MM.1S (cell line): ENCODE results near the gene SYVN1.
A peak's percentile ranks its signal among the peaks of the same experiment; 100 is the strongest.

Experiments used
- DNase-seq: peaks from one replicate; pipeline ENCODE4 v3.0.0-alpha.2; 2015
- H2AFZ ChIP-seq: fragments of 300-600 bp; sonication (generic); 2 replicates; pipeline ENCODE4 v1.6.0; 2016; ENCODE audit warnings: antibody characterized with exemption, low read length
- H3F3A ChIP-seq: fragments of 300-600 bp; sonication (generic); 2 replicates; pipeline ENCODE4 v1.6.1; 2016; ENCODE audit warnings: mild to moderate bottlenecking, antibody characterized with exemption, low read length, moderate library complexity, mixed read lengths; ENCODE audit not compliant: insufficient read depth
- H3K27ac ChIP-seq: fragments of 300-600 bp; sonication (generic); 2 replicates; pipeline ENCODE4 v1.5.1; 2016; ENCODE audit warnings: mild to moderate bottlenecking, low read length
- H3K27me3 ChIP-seq: fragments of 300-600 bp; sonication (generic); replicated peaks from 2 replicates; pipeline ENCODE4 v1.6.0; 2016; ENCODE audit warnings: low read length; ENCODE audit not compliant: insufficient read depth
- H3K36me3 ChIP-seq: fragments of 300-600 bp; sonication (generic); replicated peaks from 2 replicates; pipeline ENCODE4 v1.6.1; 2016; ENCODE audit warnings: mild to moderate bottlenecking, low read length, mixed read lengths; ENCODE audit not compliant: insufficient read depth
- H3K4me1 ChIP-seq: fragments of 300-600 bp; sonication (generic); 2 replicates; pipeline ENCODE4 v1.6.1; 2016; ENCODE audit warnings: low read length, mixed read lengths
- H3K4me2 ChIP-seq: fragments of 300-600 bp; sonication (generic); 2 replicates; pipeline ENCODE4 v1.6.0; 2016; ENCODE audit warnings: low read depth, low read length
- H3K4me3 ChIP-seq: fragments of 300-600 bp; sonication (generic); 2 replicates; pipeline ENCODE4 v1.5.1; 2016; ENCODE audit warnings: low read length, mixed read lengths
- H3K79me2 ChIP-seq: fragments of 300-600 bp; sonication (generic); 2 replicates; pipeline ENCODE4 v1.6.1; 2016; ENCODE audit warnings: mixed run types, low read length, mixed read lengths
- H3K9ac ChIP-seq: fragments of 300-600 bp; sonication (generic); 2 replicates; pipeline ENCODE4 v1.6.1; 2016; ENCODE audit warnings: low read length, mixed read lengths
- H3K9me2 ChIP-seq: fragments of 300-600 bp; sonication (generic); replicated peaks from 2 replicates; pipeline ENCODE4 v1.6.1; 2016; ENCODE audit warnings: mild to moderate bottlenecking, low read length, mixed read lengths; ENCODE audit not compliant: insufficient read depth
- H3K9me3 ChIP-seq: fragments of 300-600 bp; sonication (generic); replicated peaks from 2 replicates; pipeline ENCODE4 v1.6.1; 2016; ENCODE audit warnings: mild to moderate bottlenecking, low read length, mixed read lengths; ENCODE audit not compliant: insufficient read depth
- H4K20me1 ChIP-seq: fragments of 300-600 bp; sonication (generic); 2 replicates; pipeline ENCODE4 v1.6.1; 2016; ENCODE audit warnings: mild to moderate bottlenecking, low read length, moderate library complexity, mixed read lengths; ENCODE audit not compliant: insufficient read depth
- EZH2 ChIP-seq: fragments of 300-600 bp; sonication (generic); optimal IDR thresholded peaks from 2 replicates; pipeline ENCODE3; 2017; ENCODE audit warnings: low read depth, mild to moderate bottlenecking, antibody characterized with exemption, low read length, mixed read lengths
- EZH2phosphoT487 ChIP-seq: fragments of 300-600 bp; sonication (generic); IDR thresholded peaks from 2 replicates; pipeline ENCODE4 v1.6.1; 2018; ENCODE audit warnings: antibody characterized with exemption, low read length
- TF ChIP-seq, protein P1 (sequence below): fragments of 300-600 bp; sonication (generic); IDR thresholded peaks from 2 replicates; pipeline ENCODE4 v1.5.1; 2016; ENCODE audit warnings: antibody characterized with exemption, low read length, mixed read lengths

SYVN1 gene

DNA sequence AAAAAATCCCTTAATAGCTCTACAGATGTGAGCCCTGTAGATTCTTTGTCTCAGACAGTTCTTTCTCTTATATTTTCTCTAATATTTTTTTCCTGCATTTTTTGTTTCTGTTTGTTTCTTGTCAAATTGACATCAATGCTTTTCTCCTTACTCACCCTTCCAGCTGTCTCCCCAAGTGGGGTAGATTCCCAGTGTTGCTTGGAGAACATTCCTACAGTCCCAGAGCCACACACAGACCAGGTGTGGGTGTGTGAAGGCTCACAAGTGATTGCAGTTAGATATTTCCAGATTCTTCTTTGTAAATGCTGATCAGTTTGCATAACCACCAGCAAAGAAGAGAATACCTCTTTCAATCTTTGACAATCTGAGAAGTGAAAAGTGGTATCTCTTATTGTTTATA is 30.8 kb downstream of the SYVN1 start:
- Histone ChIP-seq H3K36me3 (no peaks in the 10 kb centered on the region), H3K9me3 (no peaks in the 10 kb centered on the region), H3F3A (no peaks in the 10 kb centered on the region; the same call in 1 of the 2 replicates), H3K4me2 (no peak overlapping the region), H3K4me1 (0 out of 2 replicates have a peak, but pooled peaks cover 1% of the 10 kb centered on the region), H3K79me2 (peaks cover 72% of the 10 kb centered on the region), H3K27ac (no peak overlapping the region), H3K9me2 (no peaks in the 10 kb centered on the region), H4K20me1 (no peaks in the 10 kb centered on the region), H3K4me3 (no peak overlapping the region), H2AFZ (no peak overlapping the region), H3K9ac (no peak overlapping the region), H3K27me3 (no peaks in the 10 kb centered on the region)
- DNase-seq, result no peak
- TF ChIP-seq EZH2phosphoT487 (no peak), EZH2 (no peak)
- TF ChIP-seq, protein P1, sequence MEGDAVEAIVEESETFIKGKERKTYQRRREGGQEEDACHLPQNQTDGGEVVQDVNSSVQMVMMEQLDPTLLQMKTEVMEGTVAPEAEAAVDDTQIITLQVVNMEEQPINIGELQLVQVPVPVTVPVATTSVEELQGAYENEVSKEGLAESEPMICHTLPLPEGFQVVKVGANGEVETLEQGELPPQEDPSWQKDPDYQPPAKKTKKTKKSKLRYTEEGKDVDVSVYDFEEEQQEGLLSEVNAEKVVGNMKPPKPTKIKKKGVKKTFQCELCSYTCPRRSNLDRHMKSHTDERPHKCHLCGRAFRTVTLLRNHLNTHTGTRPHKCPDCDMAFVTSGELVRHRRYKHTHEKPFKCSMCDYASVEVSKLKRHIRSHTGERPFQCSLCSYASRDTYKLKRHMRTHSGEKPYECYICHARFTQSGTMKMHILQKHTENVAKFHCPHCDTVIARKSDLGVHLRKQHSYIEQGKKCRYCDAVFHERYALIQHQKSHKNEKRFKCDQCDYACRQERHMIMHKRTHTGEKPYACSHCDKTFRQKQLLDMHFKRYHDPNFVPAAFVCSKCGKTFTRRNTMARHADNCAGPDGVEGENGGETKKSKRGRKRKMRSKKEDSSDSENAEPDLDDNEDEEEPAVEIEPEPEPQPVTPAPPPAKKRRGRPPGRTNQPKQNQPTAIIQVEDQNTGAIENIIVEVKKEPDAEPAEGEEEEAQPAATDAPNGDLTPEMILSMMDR, result no peak

DNA sequence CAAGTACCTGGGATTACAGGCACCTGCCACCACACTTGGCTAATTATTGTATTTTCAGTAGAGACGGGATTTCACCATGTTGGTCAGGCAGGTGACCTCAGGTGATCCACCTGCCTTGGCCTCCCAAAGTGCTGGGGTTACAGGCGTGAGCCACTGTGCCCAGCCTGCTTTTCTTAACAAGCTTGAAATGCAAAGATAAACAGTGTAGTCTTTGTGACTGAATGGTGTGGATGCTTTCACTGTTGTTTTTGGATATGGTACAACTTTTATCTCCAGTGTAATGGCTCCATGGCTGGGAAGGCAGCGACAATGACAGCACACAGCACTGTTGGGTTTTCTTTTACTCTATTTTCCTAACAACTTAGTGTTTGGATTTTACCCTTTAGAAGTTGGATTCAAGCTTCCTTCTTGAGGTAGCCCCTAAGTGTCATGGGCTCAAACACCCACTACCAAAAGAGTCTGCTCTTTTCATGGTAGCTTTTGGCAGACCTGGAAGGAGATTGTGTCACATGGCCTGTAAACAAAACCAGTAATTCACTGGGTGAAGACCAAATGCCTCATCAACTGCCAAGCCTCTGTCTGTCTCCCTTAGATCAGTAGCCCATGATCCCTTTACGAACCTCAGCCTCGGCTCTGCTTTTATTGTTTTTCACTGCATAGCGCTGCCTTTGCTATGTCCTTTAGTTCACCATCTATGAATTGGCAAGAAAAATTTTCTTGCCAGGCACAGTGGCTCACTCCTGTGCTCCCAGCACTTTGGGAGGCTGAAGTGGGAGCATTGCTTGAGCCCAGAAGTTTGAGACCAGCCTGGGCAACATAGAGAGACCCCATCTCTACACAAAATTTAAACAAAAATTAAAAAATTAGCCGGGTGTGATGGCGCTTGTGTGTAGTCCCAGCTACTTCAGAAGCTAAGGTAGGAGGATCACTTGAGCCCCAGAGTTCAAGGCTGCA is 31.9 kb downstream of the SYVN1 start:
- no peaks in the 10 kb centered on the region for H3K36me3 ChIP-seq
- H3K9ac ChIP-seq, result no peak overlapping the region
- H2AFZ ChIP-seq, result no peak overlapping the region
- no peak overlapping the region for H3K4me3 ChIP-seq
- H4K20me1 ChIP-seq, result no peaks in the 10 kb centered on the region
- TF ChIP-seq EZH2 (no peak), EZH2phosphoT487 (no peak)
- TF ChIP-seq, protein P1, result no peak
- peaks cover 83% of the 10 kb centered on the region for H3K79me2 ChIP-seq
- H3K27ac ChIP-seq, result no peak overlapping the region
- DNase-seq, result no peak
- H3K4me1 ChIP-seq, result peaks cover 4% of the 10 kb centered on the region; the same call in 1 of the 2 replicates
- H3K27me3 ChIP-seq, result no peaks in the 10 kb centered on the region
- H3F3A ChIP-seq, result no peaks in the 10 kb centered on the region; the same call in 1 of the 2 replicates
- H3K9me2 ChIP-seq, result no peaks in the 10 kb centered on the region
- H3K9me3 ChIP-seq, result no peaks in the 10 kb centered on the region
- no peak overlapping the region for H3K4me2 ChIP-seq

DNA sequence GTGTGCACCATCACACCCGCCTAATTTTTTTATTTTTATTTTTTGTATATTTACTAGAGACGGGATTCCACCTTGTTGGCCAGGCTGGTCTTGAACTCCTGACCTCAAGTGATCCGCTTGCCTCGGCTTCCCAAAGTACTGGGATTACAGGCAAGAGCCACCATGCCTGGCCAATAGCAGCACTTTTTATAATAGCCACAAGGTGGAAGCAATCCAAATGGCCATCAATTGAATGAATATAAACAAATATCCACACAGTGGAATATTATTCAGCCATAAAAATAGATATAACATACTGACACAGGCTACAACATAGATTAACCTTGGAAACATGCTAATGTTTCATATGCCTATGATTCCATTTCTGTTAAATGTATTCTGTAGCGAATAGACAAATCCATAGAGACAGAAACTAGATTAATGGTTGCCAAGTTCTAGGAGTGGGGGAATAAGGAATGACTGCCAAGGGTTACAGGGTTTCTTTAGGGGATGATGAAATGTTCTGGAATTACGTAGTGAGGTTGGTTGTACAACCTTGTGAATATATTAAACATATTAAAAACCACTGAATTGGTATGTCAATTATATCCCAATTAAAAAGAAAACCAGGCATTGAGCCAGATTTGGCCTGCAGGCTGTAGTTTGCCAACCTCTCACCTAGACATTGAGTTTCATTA is 33.5 kb downstream of the SYVN1 start:
- H2AFZ ChIP-seq, result no peak overlapping the region
- H3K9me2 ChIP-seq, result no peaks in the 10 kb centered on the region
- no peak for DNase-seq
- no peak overlapping the region for H3K9ac ChIP-seq
- H3K79me2 ChIP-seq, result peaks cover 85% of the 10 kb centered on the region
- H3K4me2 ChIP-seq, result no peak overlapping the region
- H3K36me3 ChIP-seq, result no peaks in the 10 kb centered on the region
- no peaks in the 10 kb centered on the region for H4K20me1 ChIP-seq
- no peaks in the 10 kb centered on the region for H3K9me3 ChIP-seq
- H3F3A ChIP-seq, result no peaks in the 10 kb centered on the region; the same call in 1 of the 2 replicates
- no peaks in the 10 kb centered on the region for H3K27me3 ChIP-seq
- no peak overlapping the region for H3K27ac ChIP-seq
- TF ChIP-seq, protein P1, result peak; percentile 20
- TF ChIP-seq EZH2 (no peak), EZH2phosphoT487 (no peak)
- peaks cover 10% of the 10 kb centered on the region; the same call in 1 of the 2 replicates for H3K4me1 ChIP-seq
- no peak overlapping the region for H3K4me3 ChIP-seq
